H1 (cell line): Measurements from ENCODE around the gene FAU. TPM values are rescaled to one million over a fixed set of nuclear protein-coding genes. Genes with fewer than 3 reads are reported as not detected.

ENCODE experiments used
- BCL11A ChIP-seq, 2 experiments: IDR thresholded peaks; one replicate each; pipeline ENCODE4 v1.6.1; 2011; ENCODE audit warnings: low read depth in 2 of 2, low read length in 2 of 2, mild to moderate bottlenecking in 2 of 2
- CBX8 ChIP-seq: fragments of 300-800, 300-1000 bp; sonication (generic); IDR thresholded peaks from 2 replicates; pipeline ENCODE4 v1.7.1; 2016; ENCODE audit warnings: low read depth, low read length, borderline replicate concordance
- CTCF ChIP-seq, 3 experiments: IDR thresholded peaks; 1 replicate in 2 of 3; 2 replicates in 1 of 3; pipeline versions ENCODE4 v1.5.1 to v1.6.1; 2011; ENCODE audit warnings: low read length in 3 of 3, mild to moderate bottlenecking in 3 of 3, inconsistent platforms in 2 of 3, low read depth in 1 of 3, moderate library complexity in 1 of 3; ENCODE audit not compliant: insufficient read depth in 1 of 3; ENCODE audit errors: control extremely low read depth in 1 of 3
- EP300 ChIP-seq, 2 experiments: IDR thresholded peaks; 1 replicate in 1 of 2; 2 replicates in 1 of 2; pipeline ENCODE4 v1.6.1; 2011 to 2012; ENCODE audit warnings: low read depth in 2 of 2, low read length in 2 of 2, mild to moderate bottlenecking in 2 of 2, borderline replicate concordance in 1 of 2, inconsistent platforms in 1 of 2, moderate library complexity in 1 of 2
- NANOG ChIP-seq: IDR thresholded peaks from 2 replicates; pipeline ENCODE4 v1.6.1; 2011; ENCODE audit warnings: low read length, low read depth, mild to moderate bottlenecking, inconsistent platforms; ENCODE audit not compliant: insufficient read depth, poor library complexity, severe bottlenecking
- NRF1 ChIP-seq: IDR thresholded peaks from 2 replicates; pipeline ENCODE4 v1.6.1; 2011; ENCODE audit warnings: mild to moderate bottlenecking, low read depth, low read length, improper control_type of control experiment
- RBBP5 ChIP-seq: IDR thresholded peaks from 2 replicates; pipeline ENCODE4 v1.7.1; 2012; ENCODE audit warnings: low read depth, mild to moderate bottlenecking, inconsistent platforms, low read length, moderate library complexity, borderline replicate concordance
- RNF2 ChIP-seq: fragments of 200-900, 300-1000 bp; sonication (generic); IDR thresholded peaks from 2 replicates; pipeline ENCODE4 v1.7.1; 2016; ENCODE audit warnings: borderline replicate concordance, low read depth, mild to moderate bottlenecking, antibody characterized with exemption, low read length; ENCODE audit not compliant: poor library complexity, severe bottlenecking; ENCODE audit errors: missing control alignments
- RXRA ChIP-seq: IDR thresholded peaks from 2 replicates; pipeline ENCODE4 v1.6.1; 2011; ENCODE audit warnings: low read depth, mild to moderate bottlenecking, low read length, moderate library complexity; ENCODE audit not compliant: insufficient read depth
- polyA plus RNA-seq, 7 experiments: library from polyadenylated mRNA; depleted of rRNA in 3 of 7; stranded (reverse) in 5 of 7; unstranded in 2 of 7; fragments of >200 nt in 5 of 7; fragments of 200-250 nt in 2 of 7; gene quantifications; 1 replicate in 5 of 7; 2 replicates in 1 of 7; 4 replicates in 1 of 7; pipeline versions ENCODE4 v1.2.1 to v1.2.3, GENCODE V29; 2011 to 2013; ENCODE audit warnings: missing spikeins in 2 of 7, mixed read lengths in 2 of 7
- total RNA-seq: library from RNA; stranded (reverse); fragmentation: NEBNext Ultra II Directional; extraction: Animal tissue kit (Norgen Biotek cat#: 25700); gene quantifications from 2 replicates; pipeline ENCODE4 v1.2.1, GENCODE V29; 2021

Gene FAU
- total and polyA plus RNA-seq, 2 of the 8 experiments (the other 6 are each of a cell fraction or from before 2014, with no cell fraction given), result 826 to 896 TPM

GRCh38 chr11:65086809-65087208 is 35.1 kb downstream of the FAU start (continued):
- TF ChIP-seq CTCF (IDR thresholded peaks at IDR 0.05; ENCODE audit: control extremely low read depth in 1 of 3, insufficient read depth in 1 of 3, low read depth in 1 of 3, low read length in 3 of 3), result no peak
- TF ChIP-seq EP300 (IDR thresholded peaks at IDR 0.05; ENCODE audit: borderline replicate concordance in 1 of 2, low read depth in 2 of 2, low read length in 2 of 2), result no peak
- TF ChIP-seq RXRA, result no peak
- no peak for TF ChIP-seq CBX8
- TF ChIP-seq BCL11A (IDR thresholded peaks at IDR 0.05; ENCODE audit: low read depth in 2 of 2, low read length in 2 of 2), result no peak
- TF ChIP-seq NRF1, result no peak
- TF ChIP-seq RBBP5, result no peak
- TF ChIP-seq RNF2, result no peak
- TF ChIP-seq NANOG, result no peak
